Mesenchymal stem cell (in vitro differentiated cells and primary cell): ENCODE data around the gene TUSC2.

Source experiments
- DNase-seq: peaks from one replicate; pipeline ENCODE4 v3.0.0-alpha.2; 2013
- H2AFZ ChIP-seq: one replicate; pipeline ENCODE4 v1.6.1; 2013; ENCODE audit warnings: low read depth, mild to moderate bottlenecking, control low read depth, inconsistent platforms, low read length, moderate library complexity
- H2AK5ac ChIP-seq: 2 replicates; pipeline ENCODE4 v1.6.1; 2013; ENCODE audit warnings: low read length, moderate library complexity, mild to moderate bottlenecking, inconsistent platforms; ENCODE audit not compliant: severe bottlenecking
- H2BK120ac ChIP-seq: one replicate; pipeline ENCODE4 v1.6.1; 2013; ENCODE audit warnings: low read depth, mild to moderate bottlenecking, inconsistent platforms, low read length, moderate library complexity
- H2BK12ac ChIP-seq, 2 experiments: one replicate each; pipeline ENCODE4 v1.6.1; 2013; ENCODE audit warnings: inconsistent platforms in 2 of 2, low read length in 2 of 2, mild to moderate bottlenecking in 2 of 2, moderate library complexity in 2 of 2, control low read depth in 1 of 2
- H2BK15ac ChIP-seq: one replicate; pipeline ENCODE4 v1.6.1; 2013; ENCODE audit warnings: mild to moderate bottlenecking, low read depth, inconsistent platforms; ENCODE audit not compliant: poor library complexity, severe bottlenecking
- H2BK5ac ChIP-seq: 2 replicates; pipeline ENCODE4 v1.6.1; 2013; ENCODE audit warnings: low read depth, mild to moderate bottlenecking, low read length, control low read depth, inconsistent platforms; ENCODE audit not compliant: poor library complexity, severe bottlenecking
- H3K14ac ChIP-seq, 2 experiments: one replicate each; pipeline ENCODE4 v1.6.1; 2013; ENCODE audit warnings: inconsistent platforms in 2 of 2, low read length in 2 of 2, control low read depth in 1 of 2, mild to moderate bottlenecking in 1 of 2, moderate library complexity in 1 of 2
- H3K18ac ChIP-seq, 2 experiments: one replicate each; pipeline ENCODE4 v1.6.1; 2013; ENCODE audit warnings: inconsistent platforms in 2 of 2, low read length in 2 of 2, control low read depth in 1 of 2, low read depth in 1 of 2, mild to moderate bottlenecking in 1 of 2
- H3K23ac ChIP-seq, 2 experiments: one replicate each; pipeline ENCODE4 v1.6.1; 2013; ENCODE audit warnings: inconsistent platforms in 2 of 2, low read length in 2 of 2, mild to moderate bottlenecking in 2 of 2, moderate library complexity in 2 of 2, control low read depth in 1 of 2
- H3K27ac ChIP-seq: 2 replicates; pipeline ENCODE4 v1.5.1; 2013; ENCODE audit warnings: mild to moderate bottlenecking, moderate library complexity, low read length, control low read depth, inconsistent platforms; ENCODE audit not compliant: poor library complexity, severe bottlenecking
- H3K27me3 ChIP-seq, 2 experiments: 2 replicates each; pipeline versions ENCODE4 v1.6.1 to v1.7.0; 2013; ENCODE audit warnings: low read length in 2 of 2, mild to moderate bottlenecking in 2 of 2, moderate library complexity in 2 of 2, control low read depth in 1 of 2, inconsistent platforms in 1 of 2; ENCODE audit not compliant: control insufficient read depth in 1 of 2, insufficient read depth in 1 of 2
- H3K36me3 ChIP-seq, 2 experiments: 2 replicates each; pipeline versions ENCODE4 v1.6.1 to v1.7.0; 2013; ENCODE audit warnings: low read length in 2 of 2, control low read depth in 1 of 2, inconsistent platforms in 1 of 2, low read depth in 1 of 2, mild to moderate bottlenecking in 1 of 2; ENCODE audit not compliant: insufficient read depth in 2 of 2, control insufficient read depth in 1 of 2
- H3K4ac ChIP-seq, 2 experiments: one replicate each; pipeline ENCODE4 v1.6.1; 2013; ENCODE audit warnings: inconsistent platforms in 2 of 2, low read length in 2 of 2, mild to moderate bottlenecking in 2 of 2, moderate library complexity in 2 of 2, control low read depth in 1 of 2, low read depth in 1 of 2
- H3K4me1 ChIP-seq: 2 replicates; pipeline ENCODE4 v1.6.1; 2013; ENCODE audit warnings: low read depth, low read length, control low read depth; ENCODE audit not compliant: control insufficient read depth, insufficient read depth
- H3K4me2 ChIP-seq: 2 replicates; pipeline ENCODE4 v1.6.1; 2013; ENCODE audit warnings: low read length, mild to moderate bottlenecking, inconsistent platforms; ENCODE audit not compliant: poor library complexity, severe bottlenecking
- H3K4me3 ChIP-seq, 2 experiments: 2 replicates each; pipeline versions ENCODE4 v1.5.1 to v1.7.0; 2013; ENCODE audit warnings: low read length in 2 of 2, mild to moderate bottlenecking in 2 of 2, control low read depth in 1 of 2, low read depth in 1 of 2; ENCODE audit not compliant: insufficient read depth in 1 of 2
- H3K79me1 ChIP-seq: replicated peaks from 2 replicates; pipeline ENCODE4 v1.6.1; 2013; ENCODE audit warnings: mild to moderate bottlenecking, control low read depth, low read length, inconsistent platforms; ENCODE audit not compliant: poor library complexity, severe bottlenecking
- H3K9ac ChIP-seq: 2 replicates; pipeline ENCODE4 v1.7.0; 2013; ENCODE audit warnings: mild to moderate bottlenecking, low read length, moderate library complexity
- H3K9me3 ChIP-seq: 2 replicates; pipeline ENCODE4 v1.7.0; 2013; ENCODE audit warnings: mild to moderate bottlenecking, low read length; ENCODE audit not compliant: control insufficient read depth
- H4K8ac ChIP-seq: one replicate; pipeline ENCODE4 v1.6.1; 2013; ENCODE audit warnings: inconsistent platforms, mild to moderate bottlenecking, low read length, moderate library complexity
- H4K91ac ChIP-seq: one replicate; pipeline ENCODE4 v1.6.1; 2013; ENCODE audit warnings: mild to moderate bottlenecking, low read length, inconsistent platforms
- WGBS: methylation state at CpG from one replicate; pipeline ENCODE4 v1.1.7; 2013; ENCODE audit warnings: mixed read lengths; 5-methylcytosine and 5-hydroxymethylcytosine counted together

TUSC2 gene

DNA sequence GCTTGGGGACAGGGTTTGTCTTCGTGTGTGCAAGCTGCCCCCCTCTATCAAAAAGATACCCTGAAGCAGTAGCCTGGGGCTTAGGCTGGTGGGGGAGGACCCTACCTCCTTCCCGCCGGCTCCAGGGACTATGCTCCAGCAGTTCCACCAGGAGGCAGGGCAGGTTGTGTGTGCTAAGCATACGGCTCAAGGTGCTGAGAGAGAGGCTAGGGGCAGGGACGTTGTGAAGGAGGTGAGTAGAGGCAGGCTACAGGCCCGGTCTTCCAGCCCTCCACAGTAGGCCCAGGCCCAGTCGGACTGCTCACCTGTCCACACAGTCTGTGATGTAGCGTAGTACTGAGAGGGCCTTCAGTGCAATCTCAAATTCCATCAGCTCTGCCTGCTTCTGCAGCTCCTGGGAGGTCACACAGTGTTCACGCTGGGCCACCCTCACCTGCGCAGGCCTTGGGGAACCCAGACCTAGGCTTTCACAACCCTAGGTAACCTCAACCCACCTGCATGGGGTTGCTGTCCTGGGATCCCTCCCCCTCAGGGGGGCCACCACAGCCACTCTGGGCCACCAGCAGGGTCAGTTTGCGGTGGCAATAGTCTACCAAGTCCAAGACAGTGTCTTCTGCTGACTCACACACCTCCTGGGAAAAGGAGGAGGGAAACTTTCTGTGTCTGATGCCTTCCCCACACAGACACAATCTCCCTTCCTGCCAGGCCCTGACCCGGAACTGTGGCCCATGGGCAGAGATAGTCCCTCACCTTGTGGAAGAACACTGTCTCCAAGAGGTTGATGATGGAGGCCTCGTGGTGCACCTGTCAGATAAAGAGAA lies 15.0 kb upstream of the TUSC2 start:
- no peak for DNase-seq
- Histone ChIP-seq H3K4me3 (no peak overlapping the region), H3K4me2 (no peak overlapping the region), H2AFZ (no peak overlapping the region), H4K8ac (no peak overlapping the region), H2BK120ac (no peak overlapping the region), H3K9me3 (no peaks in the 10 kb centered on the region), H3K23ac (no peak overlapping the region), H2BK15ac (no peak overlapping the region), H3K36me3 (peaks cover 7 to 8% of the 10 kb centered on the region in 2 experiments), H2BK5ac (no peak overlapping the region), H2AK5ac (no peak overlapping the region), H3K4ac (no peak overlapping the region), H3K14ac (no peak overlapping the region), H3K27ac (no peak overlapping the region), H3K4me1 (peaks cover 27% of the 10 kb centered on the region), H2BK12ac (no peak overlapping the region), H3K9ac (no peak overlapping the region), H3K27me3 (no peaks in the 10 kb centered on the region), H4K91ac (no peak overlapping the region), H3K18ac (no peak overlapping the region), H3K79me1 (peaks cover 7% of the 10 kb centered on the region)
- WGBS = 68% methylated on average over 13 of the region's 13 CpGs

DNA sequence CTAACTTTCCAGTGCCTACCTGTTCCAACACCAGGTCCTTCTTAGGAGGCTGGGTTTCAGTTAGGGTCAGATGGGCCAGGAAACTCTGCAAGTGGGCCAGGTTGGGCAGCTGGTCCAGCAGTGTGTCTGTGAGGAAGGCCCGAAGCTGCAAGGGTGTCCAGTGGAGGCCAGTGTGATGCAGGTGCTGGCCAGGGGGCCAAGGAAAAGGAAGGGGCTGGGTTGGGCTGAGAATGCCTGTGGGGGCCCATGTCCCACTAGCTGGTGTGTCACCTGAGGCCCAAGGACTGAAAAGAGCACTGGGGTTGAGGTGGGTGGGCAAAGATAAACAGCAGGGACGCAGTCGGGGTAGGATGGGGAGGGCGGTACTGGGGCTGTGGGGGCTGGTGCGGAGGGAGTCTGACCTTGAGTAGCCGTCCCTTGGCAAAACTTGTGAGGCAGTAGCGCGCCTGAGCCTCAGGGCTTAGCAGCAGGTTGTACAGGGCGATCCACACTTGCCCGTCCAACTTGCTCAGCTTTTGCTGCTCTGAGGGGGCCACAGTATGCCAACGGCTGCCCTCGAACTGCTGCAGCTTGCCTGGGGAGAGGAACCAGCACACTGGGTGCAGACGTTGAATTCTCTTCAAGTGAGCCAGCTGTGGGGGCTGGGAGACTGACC lies 14.1 kb upstream of the TUSC2 start:
- no peak overlapping the region for H2BK5ac ChIP-seq
- H3K4me3 ChIP-seq = no peak overlapping the region
- H3K27me3 ChIP-seq = no peaks in the 10 kb centered on the region
- H3K9me3 ChIP-seq = no peaks in the 10 kb centered on the region
- H3K14ac ChIP-seq = no peak overlapping the region
- H3K36me3 ChIP-seq = no peaks in the 10 kb centered on the region
- H3K4me2 ChIP-seq = no peak overlapping the region
- 94% methylated on average over 13 of the region's 13 CpGs for WGBS
- no peak overlapping the region for H3K18ac ChIP-seq
- no peak overlapping the region for H3K23ac ChIP-seq
- H2AFZ ChIP-seq = no peak overlapping the region
- H4K91ac ChIP-seq = no peak overlapping the region
- H3K4ac ChIP-seq = no peak overlapping the region
- H2BK120ac ChIP-seq = no peak overlapping the region
- H2BK15ac ChIP-seq = no peak overlapping the region
- H2AK5ac ChIP-seq = no peak overlapping the region
- no peak overlapping the region for H2BK12ac ChIP-seq
- H4K8ac ChIP-seq = no peak overlapping the region
- H3K4me1 ChIP-seq = peaks cover 29% of the 10 kb centered on the region
- no peak for DNase-seq
- no peak overlapping the region for H3K9ac ChIP-seq
- H3K79me1 ChIP-seq = peaks cover 6% of the 10 kb centered on the region
- H3K27ac ChIP-seq = no peak overlapping the region

DNA sequence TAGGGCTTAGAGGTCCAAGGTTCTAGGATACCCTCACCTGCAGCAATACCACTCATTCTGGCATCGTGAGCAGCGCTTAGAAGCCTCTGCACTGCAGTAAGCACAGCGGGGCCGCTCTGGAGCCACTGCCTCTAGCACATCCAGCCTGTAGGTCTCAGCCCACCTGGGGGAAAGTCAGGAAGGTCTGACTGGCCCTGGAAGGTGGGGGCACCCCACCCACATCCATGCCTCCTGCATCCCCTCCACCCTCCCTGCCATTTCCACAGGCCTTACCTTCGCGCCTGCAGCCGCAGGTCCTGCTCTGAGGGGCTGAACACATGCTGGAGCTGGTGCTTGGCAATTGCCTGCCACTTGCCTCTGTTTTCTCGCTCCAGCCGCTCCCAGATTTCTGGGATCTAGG lies 13.5 kb upstream of the TUSC2 start:
- Histone ChIP-seq H2AFZ (no peak overlapping the region), H2AK5ac (no peak overlapping the region), H3K4me1 (peaks cover 29% of the 10 kb centered on the region), H3K4ac (no peak overlapping the region), H4K8ac (no peak overlapping the region), H2BK12ac (no peak overlapping the region), H3K9ac (peak overlapping the region; percentile 97), H3K9me3 (no peaks in the 10 kb centered on the region), H2BK15ac (no peak overlapping the region), H3K23ac (no peak overlapping the region), H3K27me3 (no peaks in the 10 kb centered on the region), H3K14ac (no peak overlapping the region), H4K91ac (no peak overlapping the region), H2BK120ac (no peak overlapping the region), H3K4me2 (no peak overlapping the region), H3K27ac (no peak overlapping the region), H3K18ac (no peak overlapping the region), H2BK5ac (no peak overlapping the region), H3K79me1 (peaks cover 6% of the 10 kb centered on the region), H3K36me3 (no peaks in the 10 kb centered on the region), H3K4me3 (peak overlapping the region in 1 of 2 experiments; percentile 93)
- 99% methylated on average over 9 of the region's 9 CpGs for WGBS
- no peak for DNase-seq
